ENCODE data around the gene KRTAP9-9.
"Not testable (repeated sequence)": the region's sequence is repeated elsewhere in the genome, so short reads cannot be mapped to it uniquely, and the experiment has no call there.

KRTAP9-9 gene

GRCh38 chr17:41267711-41268110, 12.5 kb downstream of the KRTAP9-9 start:
- DNase-seq = no peak

- DNase-seq = not testable (repeated sequence)
Observed at GRCh38 chr17:41271323-41271722, 16.1 kb downstream of the KRTAP9-9 start.

- no peak for DNase-seq
Observed at GRCh38 chr17:41271858-41272257, 16.7 kb downstream of the KRTAP9-9 start.

GRCh38 chr17:41275648-41276190, 20.5 kb downstream of the KRTAP9-9 start, which contains the start of gene KRTAP9-7:
KRTAP9-7 (plus strand) TSS chr17:41275698; CDS start chr17:41275698, 0 bp downstream.
- not testable (repeated sequence) for DNase-seq

- no peak for DNase-seq
Observed at GRCh38 chr17:41278176-41278955, 23.2 kb downstream of the KRTAP9-9 start.

- DNase-seq = no peak
Observed at GRCh38 chr17:41284043-41284442, 28.9 kb downstream of the KRTAP9-9 start.

- DNase-seq = no peak
Observed at GRCh38 chr17:41284546-41284945, 29.4 kb downstream of the KRTAP9-9 start.

- DNase-seq = no peak
Observed at GRCh38 chr17:41287050-41287449, 31.9 kb downstream of the KRTAP9-9 start.

- no peak for DNase-seq
Observed at GRCh38 chr17:41294016-41294415, 38.8 kb downstream of the KRTAP9-9 start.

- DNase-seq = no peak
Observed at GRCh38 chr17:41296846-41297245, 41.7 kb downstream of the KRTAP9-9 start.

- DNase-seq = no peak
Observed at GRCh38 chr17:41298458-41299135, 43.4 kb downstream of the KRTAP9-9 start.

GRCh38 chr17:41301204-41301790, 46.1 kb downstream of the KRTAP9-9 start:
- DNase-seq = no peak

GRCh38 chr17:41301916-41302901, 47.0 kb downstream of the KRTAP9-9 start, which contains the start of gene KRTAP29-1:
KRTAP29-1 (minus strand) TSS chr17:41302851; CDS start chr17:41302851, 0 bp downstream.
- DNase-seq = no peak

- no peak for DNase-seq
Observed at GRCh38 chr17:41302981-41303380, 47.8 kb downstream of the KRTAP9-9 start.

GRCh38 chr17:41304091-41304490, 48.9 kb downstream of the KRTAP9-9 start:
- no peak for DNase-seq
